A673 (cell line): ENCODE results near the gene KIF5C. TPM values are rescaled to one million over a fixed set of nuclear protein-coding genes. Genes with fewer than 3 reads are reported as not detected.
A peak's percentile ranks its signal among the peaks of the same experiment; 100 is the strongest.

Source experiments
- Bru-seq: library from RNA; stranded (reverse); fragments of 400-500 nt; gene quantifications from one replicate; lab custom pipeline; 2021; lab: Mats Ljungman, UMichigan
- BruChase-seq, 2 experiments: library from RNA; stranded (reverse); fragments of 400-500 nt; gene quantifications; one replicate each; lab custom pipeline; 2021; lab: Mats Ljungman, UMichigan
- BruUV-seq: library from RNA; stranded (reverse); fragments of 400-500 nt; replicated peaks from 2 replicates; lab custom pipeline; 2021; lab: Mats Ljungman, UMichigan
- CTCF ChIA-PET: fragments of 300-600 bp; sonication (Branson Sonifier 250); formaldehyde crosslinking; loops from one replicate; lab custom pipeline; 2022; ENCODE audit warnings: antibody characterized with exemption; lab: Charles Lee
- POLR2A ChIA-PET: fragments of 300-600 bp; sonication (Branson Sonifier 250); formaldehyde crosslinking; loops from one replicate; lab custom pipeline; 2022; ENCODE audit warnings: antibody characterized with exemption; ENCODE audit not compliant: low non-redundant PET; lab: Charles Lee
- DNase-seq: peaks from one replicate; pipeline ENCODE4 v3.0.0-alpha.2; 2015; ENCODE audit warnings: low spot score
- H3K27ac ChIP-seq: fragments of 200-600 bp; sonication (generic); 2 replicates; pipeline ENCODE4 v1.5.1; 2016; ENCODE audit warnings: mixed run types, low read depth, mild to moderate bottlenecking, mixed read lengths, antibody characterized with exemption, low read length; ENCODE audit not compliant: poor library complexity, severe bottlenecking
- H3K27me3 ChIP-seq: fragments of 200-600 bp; sonication (generic); replicated peaks from 2 replicates; pipeline ENCODE4 v1.6.1; 2017; ENCODE audit warnings: mixed run types, low read depth, mild to moderate bottlenecking, mixed read lengths, antibody characterized with exemption, low read length; ENCODE audit not compliant: insufficient read depth, poor library complexity
- H3K36me3 ChIP-seq: fragments of 200-600 bp; sonication (generic); 2 replicates; pipeline ENCODE4 v1.6.1; 2016; ENCODE audit warnings: mixed run types, mild to moderate bottlenecking, mixed read lengths, antibody characterized with exemption, low read length; ENCODE audit not compliant: insufficient read depth, poor library complexity, severe bottlenecking
- H3K4me1 ChIP-seq: fragments of 200-600 bp; sonication (generic); 2 replicates; pipeline ENCODE4 v1.6.1; 2017; ENCODE audit warnings: mixed run types, mild to moderate bottlenecking, mixed read lengths, antibody characterized with exemption, low read length; ENCODE audit not compliant: insufficient read depth, poor library complexity, severe bottlenecking
- H3K4me3 ChIP-seq: fragments of 200-600 bp; sonication (generic); 2 replicates; pipeline ENCODE4 v1.5.1; 2016; ENCODE audit warnings: low read depth, mixed run types, mild to moderate bottlenecking, mixed read lengths, low read length; ENCODE audit not compliant: poor library complexity, severe bottlenecking
- H3K9me3 ChIP-seq: fragments of 200-600 bp; sonication (generic); 2 replicates; pipeline ENCODE4 v1.6.1; 2016; ENCODE audit warnings: mixed run types, low read depth, mild to moderate bottlenecking, mixed read lengths, antibody characterized with exemption, low read length; ENCODE audit not compliant: poor library complexity, severe bottlenecking
- CTCF ChIP-seq: fragments of 300-800, 200-600 bp; sonication (generic); conservative IDR thresholded peaks from 2 replicates; pipeline ENCODE4 v1.5.1; 2017; ENCODE audit warnings: low read depth, mild to moderate bottlenecking, antibody characterized with exemption, low read length, moderate library complexity, mixed read lengths
- EZH2 ChIP-seq: fragments of 200-600 bp; sonication (generic); IDR thresholded peaks from 2 replicates; pipeline ENCODE4 v1.6.1; 2017; ENCODE audit warnings: borderline replicate concordance, low read depth, mild to moderate bottlenecking, mixed read lengths, antibody characterized with exemption, low read length; ENCODE audit not compliant: poor library complexity, severe bottlenecking
- intact Hi-C: fragments of 100-400 bp; cut with micrococcal nuclease; formaldehyde crosslinking; loops from one replicate; pipeline ENCODE4 v1.10.0; 2022; ENCODE audit not compliant: unreplicated experiment
- long read RNA-seq: library from polyadenylated mRNA; stranded (forward); transcript quantifications from one replicate; pipeline ENCODE4 v2.0.0, GENCODE V29; 2022
- total RNA-seq: library from RNA; stranded (reverse); gene quantifications from 2 replicates; pipeline ENCODE4 v1.2.3, GENCODE V29; 2021

Gene KIF5C
- total RNA-seq, result 0.58 and 0.74 TPM in 2 replicates
- percentile 17 among the genes with signal in this experiment for Bru-seq, nascent RNA
- percentile 17 among the genes with signal in this experiment for BruChase-seq, experiment 1, labeled RNA remaining after a 2-hour chase
- percentile 18 among the genes with signal in this experiment for BruChase-seq, experiment 2, labeled RNA remaining after a 6-hour chase
- long read RNA-seq, result 0 reads

- Histone ChIP-seq H3K9me3 (no peaks in the 10 kb centered on the region), H3K4me3 (peak within 1 kb of the TSS; percentile 24), H3K4me1 (peaks cover 7% of the 10 kb centered on the region), H3K36me3 (no peaks in the 10 kb centered on the region), H3K27ac (no peak within 1 kb of the TSS), H3K27me3 (peaks cover 37% of the 10 kb centered on the region)
- POLR2A ChIA-PET, result interaction anchor here (0.5 kb wide), 1 partner anchor 387 kb away, joined by 3 read pairs; no protein-coding TSS in a partner anchor
- intact Hi-C loops, result no loop called here
- CTCF ChIA-PET, result no interaction called here
- no peak for TF ChIP-seq CTCF
- no peak for TF ChIP-seq EZH2
- peak; percentile 87 for DNase-seq
- BruUV-seq, result no TSS peak
Observed at GRCh38 chr2:148874868-148875341, at the start of gene KIF5C. KIF5C (plus strand) TSS chr2:148875227; CDS start chr2:148875618, 391 bp downstream.

GRCh38 chr2:148826791-148827190 is 48.2 kb upstream of the KIF5C start:
- H3K4me3 ChIP-seq, result no peak overlapping the region
- no TSS peak for BruUV-seq
- H3K27me3 ChIP-seq, result no peaks in the 10 kb centered on the region
- DNase-seq, result no peak
- ChIA-PET CTCF (no interaction called here), POLR2A (interaction anchor here (0.5 kb wide), 1 partner anchor 213 kb away, joined by 5 read pairs; no protein-coding TSS in a partner anchor)
- H3K36me3 ChIP-seq, result no peaks in the 10 kb centered on the region
- H3K9me3 ChIP-seq, result no peaks in the 10 kb centered on the region
- intact Hi-C loops, result no loop called here
- H3K27ac ChIP-seq, result no peak overlapping the region
- TF ChIP-seq EZH2 (no peak), CTCF (no peak)
- no peaks in the 10 kb centered on the region for H3K4me1 ChIP-seq

GRCh38 chr2:148828941-148829340 is 46.1 kb upstream of the KIF5C start:
- no TSS peak for BruUV-seq
- no peaks in the 10 kb centered on the region for H3K4me1 ChIP-seq
- H3K9me3 ChIP-seq, result no peaks in the 10 kb centered on the region
- ChIA-PET POLR2A (no interaction called here), CTCF (no interaction called here)
- DNase-seq, result no peak
- no peaks in the 10 kb centered on the region for H3K36me3 ChIP-seq
- H3K4me3 ChIP-seq, result no peak overlapping the region
- H3K27ac ChIP-seq, result no peak overlapping the region
- TF ChIP-seq EZH2 (no peak), CTCF (no peak)
- intact Hi-C loops, result no loop called here
- H3K27me3 ChIP-seq, result no peaks in the 10 kb centered on the region
